Activated B cell treated with CpG ODN at 0.5 μM for 24 hours (primary cell): Measurements from ENCODE around the gene ZNF700. TPM values are rescaled to one million over a fixed set of nuclear protein-coding genes. Genes with fewer than 3 reads are reported as not detected.
A peak's percentile ranks its signal among the peaks of the same experiment; 100 is the strongest.
"Not testable (repeated sequence)": the region's sequence is repeated elsewhere in the genome, so short reads cannot be mapped to it uniquely, and the experiment has no call there.

Experiments
- ATAC-seq: fragments of 200-7000 bp; cut with Tn5 transposase; one replicate; pipeline ENCODE4 v1.10.0; 2021; ENCODE audit warnings: low read depth, mild to moderate bottlenecking, moderate library complexity
- CTCF ChIA-PET: fragments of 350-600 bp; sonication (Branson Sonifier 250); formaldehyde crosslinking; loops from one replicate; lab custom pipeline; 2021; ENCODE audit warnings: antibody characterized with exemption; lab: Charles Lee
- POLR2A ChIA-PET: fragments of 350-600 bp; sonication (Branson Sonifier 250); formaldehyde crosslinking; loops from one replicate; lab custom pipeline; 2021; ENCODE audit warnings: antibody characterized with exemption; lab: Charles Lee
- DNase-seq: peaks from one replicate; pipeline ENCODE4 v3.0.0; 2022
- H3K27ac Mint-ChIP-seq: one replicate; pipeline ENCODE4 v1.8.0; 2020; ENCODE audit warnings: mixed read lengths
- H3K27me3 Mint-ChIP-seq: one replicate; pipeline ENCODE4 v1.8.0; 2021; ENCODE audit warnings: mixed read lengths
- H3K36me3 Mint-ChIP-seq: one replicate; pipeline ENCODE4 v1.8.0; 2021; ENCODE audit warnings: low read depth, mixed read lengths
- H3K4me1 Mint-ChIP-seq: one replicate; pipeline ENCODE4 v1.8.0; 2021; ENCODE audit warnings: mixed read lengths
- H3K4me3 Mint-ChIP-seq: one replicate; pipeline ENCODE4 v1.8.0; 2020; ENCODE audit warnings: mild to moderate bottlenecking, mixed read lengths
- H3K9me3 Mint-ChIP-seq: one replicate; pipeline ENCODE4 v1.8.0; 2020; ENCODE audit warnings: mixed read lengths
- intact Hi-C: fragments of 100-400 bp; cut with micrococcal nuclease; formaldehyde crosslinking; loops from one replicate; pipeline ENCODE4 v1.15.1; 2024
- total RNA-seq: library from RNA; stranded (reverse); gene quantifications from 2 replicates; pipeline ENCODE4 v1.2.3, GENCODE V29; 2022
- TF ChIP-seq, protein P1 (sequence below): fragments of 200-600 bp; IDR thresholded peaks from one replicate; pipeline ENCODE4 v1.8.0; 2022; ENCODE audit warnings: antibody characterized with exemption, mild to moderate bottlenecking

The ZNF700 gene
- 24.5 and 33.1 TPM in 2 replicates for total RNA-seq

DNA sequence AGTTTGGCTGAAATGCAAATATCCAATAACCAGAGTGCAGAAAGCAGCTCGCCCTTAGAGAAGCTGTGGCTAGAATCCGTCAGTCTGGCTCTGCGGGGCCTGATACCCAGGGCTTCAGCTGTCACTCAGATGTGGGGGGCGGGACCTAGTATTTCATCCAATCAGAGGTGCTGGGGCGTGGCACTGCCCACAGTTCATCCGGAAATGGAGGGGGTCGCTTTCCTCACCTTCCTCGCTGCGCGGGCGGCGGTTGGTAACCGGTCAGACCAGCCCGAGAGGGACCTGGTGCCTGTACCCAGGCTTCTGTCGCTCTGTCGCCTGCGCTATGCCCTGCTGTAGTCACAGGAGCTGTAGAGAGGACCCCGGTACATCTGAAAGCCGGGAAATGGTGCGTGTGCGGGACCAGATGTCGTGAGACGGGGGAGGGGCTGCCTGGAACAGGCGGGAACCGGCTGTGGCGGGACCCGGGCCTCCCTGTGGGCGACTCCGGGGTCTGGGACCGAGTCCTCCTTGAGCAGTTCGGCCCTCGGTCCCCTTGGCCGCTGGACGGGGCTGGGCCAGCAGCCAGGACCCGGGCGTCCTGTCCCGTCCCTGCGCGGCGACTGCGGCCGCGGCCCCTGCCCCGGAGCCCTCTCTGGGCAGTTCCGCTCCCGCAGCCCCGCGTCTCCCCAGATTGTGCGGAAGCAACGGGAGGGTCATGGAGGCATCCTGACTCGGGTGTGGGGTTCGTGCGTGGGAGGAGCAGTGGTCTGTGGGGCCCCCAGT is at the start of gene ZNF700:
TSS of gene ZNF700 (plus strand) at position 222 of the 765 bp plus-strand sequence. CDS start at position 326, 104 bp downstream.
- Mint-ChIP-seq H3K9me3 (no peaks in the 10 kb centered on the region), H3K27me3 (no peaks in the 10 kb centered on the region), H3K36me3 (peaks cover 22% of the 10 kb centered on the region), H3K27ac (peak within 1 kb of the TSS; percentile 98), H3K4me1 (peaks cover 44% of the 10 kb centered on the region), H3K4me3 (peak within 1 kb of the TSS; percentile 99)
- intact Hi-C loops = loop anchor here (1.0 to 2.0 kb wide), 12 partner anchors 38 to 744 kb away; partner anchors contain the start of genes ZNF433, ZNF439, ZNF491 and ZNF563
- CTCF ChIA-PET = interaction anchor here (1.8 to 4.6 kb wide), 9 partner anchors 39 to 216 kb away, joined by 4 to 84 read pairs (median 16); partner anchors contain the start of genes ZNF20, ZNF491 and ZNF763
- POLR2A ChIA-PET = interaction anchor here (0.6 to 4.6 kb wide), 29 partner anchors 10 to 1197 kb away, joined by 3 to 101 read pairs (median 4); partner anchors contain the start of genes DHPS, ZNF136, ZNF20 and ZNF433
- ATAC-seq = peak; percentile 87
- DNase-seq = peak; percentile 86
- TF ChIP-seq, protein P1, sequence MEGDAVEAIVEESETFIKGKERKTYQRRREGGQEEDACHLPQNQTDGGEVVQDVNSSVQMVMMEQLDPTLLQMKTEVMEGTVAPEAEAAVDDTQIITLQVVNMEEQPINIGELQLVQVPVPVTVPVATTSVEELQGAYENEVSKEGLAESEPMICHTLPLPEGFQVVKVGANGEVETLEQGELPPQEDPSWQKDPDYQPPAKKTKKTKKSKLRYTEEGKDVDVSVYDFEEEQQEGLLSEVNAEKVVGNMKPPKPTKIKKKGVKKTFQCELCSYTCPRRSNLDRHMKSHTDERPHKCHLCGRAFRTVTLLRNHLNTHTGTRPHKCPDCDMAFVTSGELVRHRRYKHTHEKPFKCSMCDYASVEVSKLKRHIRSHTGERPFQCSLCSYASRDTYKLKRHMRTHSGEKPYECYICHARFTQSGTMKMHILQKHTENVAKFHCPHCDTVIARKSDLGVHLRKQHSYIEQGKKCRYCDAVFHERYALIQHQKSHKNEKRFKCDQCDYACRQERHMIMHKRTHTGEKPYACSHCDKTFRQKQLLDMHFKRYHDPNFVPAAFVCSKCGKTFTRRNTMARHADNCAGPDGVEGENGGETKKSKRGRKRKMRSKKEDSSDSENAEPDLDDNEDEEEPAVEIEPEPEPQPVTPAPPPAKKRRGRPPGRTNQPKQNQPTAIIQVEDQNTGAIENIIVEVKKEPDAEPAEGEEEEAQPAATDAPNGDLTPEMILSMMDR = no peak

DNA sequence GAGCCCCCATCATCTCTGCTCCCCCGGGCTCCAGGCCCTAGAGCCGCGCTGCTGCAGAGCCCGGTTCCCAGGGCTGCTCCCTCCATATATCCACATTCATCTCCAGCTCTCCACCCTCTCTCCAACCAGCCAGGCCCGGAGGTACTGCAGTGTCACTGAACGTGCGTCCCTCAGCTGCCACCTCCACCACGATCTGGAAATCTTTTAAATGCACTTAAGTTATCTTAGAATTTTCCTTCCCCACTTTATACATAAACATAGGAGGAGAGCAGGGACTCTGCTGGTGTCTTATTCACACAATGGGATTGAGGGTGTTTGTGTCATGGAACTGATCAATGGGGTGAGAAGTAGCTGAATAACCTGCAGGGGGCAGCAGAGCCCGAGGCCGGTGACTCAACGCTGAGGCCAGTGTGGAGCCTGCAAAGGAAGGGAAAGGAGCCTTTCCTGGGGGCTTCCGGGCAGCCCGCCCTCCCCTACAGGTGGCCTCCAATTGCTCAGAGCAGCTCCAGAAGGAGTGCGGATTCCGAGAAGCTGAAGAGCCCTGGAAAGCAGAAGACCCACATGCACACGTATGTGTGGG is 45.1 kb upstream of the ZNF700 start:
- intact Hi-C loops = loop anchor here (5.0 kb wide), 1 partner anchor 82 kb away; the partner anchor contains the start of gene ZNF491
- H3K4me1 Mint-ChIP-seq, H3K4me3 Mint-ChIP-seq, DNase-seq, POLR2A ChIA-PET, H3K27ac Mint-ChIP-seq, H3K36me3 Mint-ChIP-seq, H3K9me3 Mint-ChIP-seq, ATAC-seq, H3K27me3 Mint-ChIP-seq: not testable (repeated sequence)
- CTCF ChIA-PET = interaction anchor here (0.5 to 3.2 kb wide), 5 partner anchors 44 to 264 kb away, joined by 3 to 9 read pairs (median 3); partner anchors contain the start of gene ZNF20

DNA sequence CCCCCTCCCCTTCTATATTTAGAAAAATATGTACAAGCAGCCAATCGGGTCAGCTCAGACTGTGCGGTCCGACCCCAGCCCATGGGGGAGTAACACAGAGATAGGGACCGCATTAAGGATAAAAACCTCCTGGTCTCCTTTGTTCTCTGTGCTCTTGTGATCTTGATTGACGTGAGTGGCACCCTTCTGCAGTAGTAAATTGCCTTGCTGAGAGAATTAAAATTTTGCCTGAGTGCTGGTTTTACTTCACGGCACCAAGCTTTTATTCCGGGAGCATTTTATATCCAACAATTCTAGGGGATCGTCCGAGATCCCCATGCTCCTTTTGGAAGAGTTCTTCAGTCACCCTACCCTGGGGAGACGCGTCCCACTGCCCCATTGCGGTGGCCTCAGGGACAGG is 44.3 kb upstream of the ZNF700 start:
- intact Hi-C loops = loop anchor here (5.0 kb wide), 1 partner anchor 83 kb away; the partner anchor contains the start of gene ZNF491
- no peak overlapping the region for H3K4me3 Mint-ChIP-seq
- H3K36me3 Mint-ChIP-seq = no peaks in the 10 kb centered on the region
- CTCF ChIA-PET = interaction anchor here (0.5 to 3.2 kb wide), 7 partner anchors 43 to 263 kb away, joined by 3 to 9 read pairs (median 4); partner anchors contain the start of gene ZNF20
- no peak for DNase-seq
- peaks cover 2% of the 10 kb centered on the region for H3K4me1 Mint-ChIP-seq
- TF ChIP-seq, protein P1 = no peak
- POLR2A ChIA-PET = interaction anchor here (0.8 kb wide), 1 partner anchor 185 kb away, joined by 3 read pairs; no protein-coding TSS in a partner anchor
- no peak overlapping the region for H3K27ac Mint-ChIP-seq
- no peaks in the 10 kb centered on the region for H3K9me3 Mint-ChIP-seq
- no peaks in the 10 kb centered on the region for H3K27me3 Mint-ChIP-seq
- ATAC-seq = no peak

DNA sequence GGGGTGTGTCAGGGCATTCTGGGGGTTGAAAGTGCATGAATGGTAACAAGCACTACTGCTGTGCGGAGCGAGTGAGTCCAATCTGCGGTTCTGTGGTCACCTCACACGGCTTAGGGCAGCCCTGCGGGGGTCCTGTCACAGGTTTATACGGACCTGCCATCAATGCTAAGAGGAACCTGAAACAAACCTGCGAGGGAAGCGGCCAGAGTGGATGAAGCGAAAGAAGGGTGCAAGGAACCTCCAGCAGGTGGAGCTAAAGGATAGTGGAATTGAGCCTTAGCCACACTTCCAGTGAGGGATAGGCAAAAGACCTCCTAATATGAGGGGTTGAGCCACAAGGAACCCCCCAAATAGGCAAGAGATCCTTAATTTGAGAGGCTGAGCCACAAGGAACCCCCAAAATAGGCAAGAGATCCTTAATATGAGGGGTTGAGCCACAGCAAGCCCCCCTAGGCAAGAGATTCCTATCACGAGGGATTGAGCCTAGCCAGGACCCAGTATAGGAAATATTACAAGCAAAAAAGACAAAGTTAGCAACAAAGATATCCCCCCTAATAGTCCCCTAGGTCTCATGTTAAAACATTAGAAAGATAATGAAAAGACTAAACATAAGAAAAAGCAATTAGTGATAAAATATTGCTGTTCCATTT is 43.6 kb upstream of the ZNF700 start:
- ATAC-seq (peak; percentile 82), DNase-seq (peak; percentile 27)
- TF ChIP-seq, protein P1 = no peak
- ChIA-PET POLR2A (interaction anchor here (0.8 kb wide), 1 partner anchor 184 kb away, joined by 3 read pairs; no protein-coding TSS in a partner anchor), CTCF (interaction anchor here (1.0 to 3.2 kb wide), 5 partner anchors 42 to 260 kb away, joined by 3 to 9 read pairs (median 4); partner anchors contain the start of gene ZNF20)
- Mint-ChIP-seq H3K4me1 (peaks cover 2% of the 10 kb centered on the region), H3K9me3 (peaks cover 2% of the 10 kb centered on the region), H3K27me3 (no peaks in the 10 kb centered on the region), H3K27ac (no peak overlapping the region), H3K36me3 (no peaks in the 10 kb centered on the region), H3K4me3 (no peak overlapping the region)
- intact Hi-C loops = loop anchor here (1.0 to 5.0 kb wide), 4 partner anchors 42 to 260 kb away; partner anchors contain the start of gene ZNF491

DNA sequence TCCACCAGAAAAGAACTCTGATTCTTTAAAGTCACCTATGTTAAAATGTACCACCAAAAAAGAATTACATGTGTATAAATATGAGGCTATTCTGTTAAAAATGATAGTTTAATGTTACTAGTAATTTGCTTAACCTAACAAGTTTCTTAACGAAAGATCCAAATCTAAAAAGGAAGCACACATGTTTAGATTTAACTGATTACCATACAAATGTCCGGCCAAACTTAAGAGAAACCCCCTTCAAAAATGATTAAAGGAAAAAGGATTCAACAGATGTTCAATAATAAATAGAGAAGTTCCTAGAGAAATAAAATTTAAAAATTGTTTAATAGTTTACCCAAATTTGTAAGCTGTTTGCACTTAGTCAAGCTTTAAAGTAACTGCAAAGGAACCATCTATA is 42.3 kb upstream of the ZNF700 start:
- Mint-ChIP-seq H3K9me3 (peaks cover 3% of the 10 kb centered on the region), H3K27me3 (no peaks in the 10 kb centered on the region), H3K27ac (no peak overlapping the region), H3K4me3 (no peak overlapping the region), H3K36me3 (no peaks in the 10 kb centered on the region), H3K4me1 (peaks cover 7% of the 10 kb centered on the region)
- ATAC-seq (no peak), DNase-seq (no peak)
- TF ChIP-seq, protein P1 = no peak
- ChIA-PET CTCF (interaction anchor here (0.7 to 3.2 kb wide), 6 partner anchors 42 to 258 kb away, joined by 3 to 18 read pairs (median 3); partner anchors contain the start of genes ZNF20, ZNF441 and ZNF700), POLR2A (no interaction called here)
- intact Hi-C loops = loop anchor here (2.0 to 5.0 kb wide), 2 partner anchors 85 to 174 kb away; partner anchors contain the start of gene ZNF491
